ENCODE data around the gene RNMT. TPM values are rescaled to one million over a fixed set of nuclear protein-coding genes. Genes with fewer than 3 reads are reported as not detected.
A peak's percentile ranks its signal among the peaks of the same experiment; 100 is the strongest.

RNMT gene
- total and polyA plus RNA-seq, 2 of the 4 experiments (the other 2 are of a cell fraction), result 13.3 to 13.6 TPM

DNA sequence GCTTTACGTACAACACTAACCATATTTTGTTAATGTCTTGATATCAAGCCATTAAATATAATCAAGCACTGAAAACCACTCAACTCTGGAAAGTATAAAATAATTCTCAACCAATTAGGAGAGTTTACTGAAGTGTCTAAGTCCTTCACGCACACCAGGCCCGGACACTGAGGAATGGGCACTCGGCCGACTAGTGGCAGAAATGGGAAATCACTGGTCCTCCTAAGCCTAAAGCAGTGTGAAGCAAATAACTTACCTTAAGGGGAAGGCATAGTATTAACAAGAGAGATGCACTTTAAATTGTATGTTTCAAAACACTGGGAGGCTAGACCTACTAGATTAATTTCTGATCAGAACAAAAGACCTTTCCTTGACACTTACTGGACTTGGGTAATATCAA lies 45.9 kb upstream of the RNMT start:
- Histone ChIP-seq H4K91ac (ENCODE audit: insufficient read depth, low read depth, low read length) (no peak overlapping the region), H2AK5ac (ENCODE audit: low read depth, low read length) (no peak overlapping the region), H3K9me1 (ENCODE audit: insufficient read depth, low read length) (no peaks in the 10 kb centered on the region), H2BK15ac (ENCODE audit: low read depth, low read length) (no peak overlapping the region), H2BK120ac (ENCODE audit: low read depth, low read length) (no peak overlapping the region), H3K4me3 (ENCODE audit: insufficient read depth, low read depth, low read length) (no peak overlapping the region), H4K5ac (ENCODE audit: low read depth, low read length) (no peak overlapping the region), H3K23ac (ENCODE audit: low read depth, low read length) (no peak overlapping the region), H3K56ac (ENCODE audit: extremely low read depth, insufficient read depth, low read length) (no peak overlapping the region), H3K79me1 (ENCODE audit: low read depth in 1 of 2, low read length in 2 of 2) (peaks cover 12 to 15% of the 10 kb centered on the region in 2 experiments; a peak in 3 of 4 replicates), H2BK5ac (ENCODE audit: low read depth, low read length, poor library complexity, severe bottlenecking) (no peak overlapping the region), H3K18ac (ENCODE audit: low read depth, low read length) (no peak overlapping the region), H2BK20ac (ENCODE audit: low read depth, low read length) (no peak overlapping the region), H2AK9ac (replicated peaks; ENCODE audit: low read depth, low read length, poor library complexity) (no peak overlapping the region), H2AFZ (replicated peaks; ENCODE audit: low read length, poor library complexity) (no peak overlapping the region), H3K27ac (ENCODE audit: insufficient read depth, low read length) (no peak overlapping the region), H4K8ac (ENCODE audit: low read depth in 2 of 2, low read length in 2 of 2) (no peak overlapping the region), H3K14ac (replicated peaks; ENCODE audit: low read depth, low read length) (no peak overlapping the region), H4K20me1 (ENCODE audit: insufficient read depth, low read length) (no peaks in the 10 kb centered on the region; the same call in 1 of the 2 replicates), H3K4me1 (ENCODE audit: control insufficient read depth, insufficient read depth, low read length) (no peaks in the 10 kb centered on the region), H3K9me3 (ENCODE audit: control insufficient read depth, insufficient read depth, low read length) (no peaks in the 10 kb centered on the region; the same call in 1 of the 2 replicates), H3K9ac (ENCODE audit: low read depth, low read length) (no peak overlapping the region), H3K4me2 (ENCODE audit: low read depth, low read length) (no peak overlapping the region), H3K36me3 (ENCODE audit: control insufficient read depth, insufficient read depth, low read length) (peaks cover 5% of the 10 kb centered on the region), H3K27me3 (ENCODE audit: control insufficient read depth, insufficient read depth, low read length) (no peaks in the 10 kb centered on the region), H3K4ac (ENCODE audit: low read depth, low read length) (no peak overlapping the region)
- WGBS, 2 experiments (ENCODE audit: extremely low coverage in 2 of 2, insufficient read length in 1 of 2), result 52% methylated on average over 4 of the region's 5 CpGs; no CpG with 5 or more reads in 1 of the 2 experiments
- in situ Hi-C loops (cut with MboI; ENCODE audit: low sequenced_read_pairs) (no loop called here), intact Hi-C loops (cut with micrococcal nuclease) (no loop called here), dilution Hi-C loops (cut with HindIII; ENCODE audit: low sequenced_read_pairs, unreplicated experiment) (no loop called here)
- no TSS peak for BruUV-seq (replicated peaks)
- ChIA-PET CTCF (interaction anchor here (1.0 kb wide), 1 partner anchor 21 kb away, joined by 3 read pairs; no protein-coding TSS in a partner anchor), POLR2A (ENCODE audit: unreplicated experiment) (no interaction called here)
- DNase-seq, result no peak
- ATAC-seq (ENCODE audit: low read depth), result peak; percentile 69
- TF ChIP-seq RAD21 (IDR thresholded peaks at IDR 0.05; ENCODE audit: low read length), result no peak
- TF ChIP-seq POLR2A (IDR thresholded peaks at IDR 0.05; ENCODE audit: low read depth, low read length), result no peak
- TF ChIP-seq SMC3 (IDR thresholded peaks at IDR 0.05; ENCODE audit: low read depth, low read length), result no peak
- peak; percentile 28 for TF ChIP-seq CTCF (conservative IDR thresholded peaks at IDR 0.05; ENCODE audit: low read depth, low read length)
